IMR-90 (cell line): Measurements from ENCODE around the gene USP54. TPM values are rescaled to one million over a fixed set of nuclear protein-coding genes. Genes with fewer than 3 reads are reported as not detected.

Experiments
- ATAC-seq: fragments of 200-7000 bp; cut with Tn5 transposase; 2 replicates; pipeline ENCODE4 v1.9.1; 2020; ENCODE audit warnings: low read depth, mild to moderate bottlenecking, moderate library complexity
- BruUV-seq: library from RNA; stranded (reverse); fragments of 400-500 nt; replicated peaks from 2 replicates; lab custom pipeline; 2021; lab: Mats Ljungman, UMichigan
- CTCF ChIA-PET: fragments of 300-600 bp; formaldehyde crosslinking; extraction: SDS; loops from one replicate; lab custom pipeline; 2021; ENCODE audit warnings: antibody characterized with exemption; lab: Yijun Ruan, JAX
- POLR2A ChIA-PET: fragments of 300-600 bp; sonication (Branson Sonifier 250); formaldehyde crosslinking; loops from one replicate; lab custom pipeline; 2022; ENCODE audit warnings: antibody characterized with exemption; ENCODE audit not compliant: unreplicated experiment; lab: Charles Lee
- DNase-seq: peaks from one replicate; pipeline ENCODE4 v3.0.0; 2013
- H2AFZ ChIP-seq: replicated peaks from 2 replicates; pipeline ENCODE3; 2013; ENCODE audit warnings: low read length, mild to moderate bottlenecking; ENCODE audit not compliant: poor library complexity
- H2AK5ac ChIP-seq: 2 replicates; pipeline ENCODE4 v1.6.1; 2013; ENCODE audit warnings: low read depth, low read length, inconsistent platforms
- H2AK9ac ChIP-seq: replicated peaks from 2 replicates; pipeline ENCODE3; 2013; ENCODE audit warnings: mild to moderate bottlenecking, low read depth, low read length, moderate library complexity; ENCODE audit not compliant: poor library complexity
- H2BK120ac ChIP-seq: 2 replicates; pipeline ENCODE4 v1.6.1; 2013; ENCODE audit warnings: low read depth, low read length, inconsistent platforms
- H2BK15ac ChIP-seq: 3 replicates; pipeline ENCODE4 v1.6.1; 2013; ENCODE audit warnings: low read depth, low read length, inconsistent platforms
- H2BK20ac ChIP-seq: 2 replicates; pipeline ENCODE4 v1.6.1; 2013; ENCODE audit warnings: low read depth, mild to moderate bottlenecking, inconsistent platforms, low read length, moderate library complexity
- H2BK5ac ChIP-seq: 2 replicates; pipeline ENCODE4 v1.6.1; 2013; ENCODE audit warnings: mild to moderate bottlenecking, low read depth, low read length, inconsistent platforms; ENCODE audit not compliant: poor library complexity, severe bottlenecking
- H3K14ac ChIP-seq: replicated peaks from 2 replicates; pipeline ENCODE4 v1.6.1; 2013; ENCODE audit warnings: low read depth, low read length, inconsistent platforms
- H3K18ac ChIP-seq: 2 replicates; pipeline ENCODE4 v1.6.1; 2013; ENCODE audit warnings: low read depth, low read length, control low read depth
- H3K23ac ChIP-seq: 2 replicates; pipeline ENCODE4 v1.6.1; 2013; ENCODE audit warnings: low read depth, low read length, inconsistent platforms
- H3K27ac ChIP-seq: 2 replicates; pipeline ENCODE4 v1.5.1; 2013; ENCODE audit warnings: mild to moderate bottlenecking, control low read depth, low read length; ENCODE audit not compliant: insufficient read depth
- H3K27me3 ChIP-seq: 2 replicates; pipeline ENCODE4 v1.6.1; 2013; ENCODE audit warnings: low read length; ENCODE audit not compliant: control insufficient read depth, insufficient read depth
- H3K36me3 ChIP-seq: 2 replicates; pipeline ENCODE4 v1.6.1; 2013; ENCODE audit warnings: low read length, mixed read lengths; ENCODE audit not compliant: control insufficient read depth, insufficient read depth
- H3K4ac ChIP-seq: 2 replicates; pipeline ENCODE4 v1.6.1; 2013; ENCODE audit warnings: low read depth, low read length, inconsistent platforms
- H3K4me1 ChIP-seq: 2 replicates; pipeline ENCODE4 v1.6.1; 2013; ENCODE audit warnings: low read length, mixed read lengths; ENCODE audit not compliant: control insufficient read depth, insufficient read depth
- H3K4me2 ChIP-seq: 2 replicates; pipeline ENCODE4 v1.6.1; 2013; ENCODE audit warnings: low read depth, mild to moderate bottlenecking, control low read depth, low read length, moderate library complexity
- H3K4me3 ChIP-seq: 2 replicates; pipeline ENCODE4 v1.5.1; 2013; ENCODE audit warnings: low read depth, mild to moderate bottlenecking, control low read depth, low read length, moderate library complexity; ENCODE audit not compliant: insufficient read depth
- H3K56ac ChIP-seq: 2 replicates; pipeline ENCODE4 v1.6.1; 2013; ENCODE audit warnings: low read length, inconsistent platforms; ENCODE audit not compliant: insufficient read depth; ENCODE audit errors: extremely low read depth
- H3K79me1 ChIP-seq, 2 experiments: 2 replicates each; pipeline ENCODE4 v1.6.1; 2013; ENCODE audit warnings: low read length in 2 of 2, inconsistent platforms in 1 of 2, low read depth in 1 of 2
- H3K9ac ChIP-seq: 2 replicates; pipeline ENCODE4 v1.6.1; 2013; ENCODE audit warnings: low read depth, low read length, control low read depth
- H3K9me1 ChIP-seq: 2 replicates; pipeline ENCODE4 v1.6.1; 2013; ENCODE audit warnings: low read length, inconsistent platforms; ENCODE audit not compliant: insufficient read depth
- H3K9me3 ChIP-seq: 2 replicates; pipeline ENCODE4 v1.6.1; 2013; ENCODE audit warnings: low read length; ENCODE audit not compliant: control insufficient read depth, insufficient read depth
- H4K20me1 ChIP-seq: 2 replicates; pipeline ENCODE4 v1.6.1; 2013; ENCODE audit warnings: low read length, inconsistent platforms; ENCODE audit not compliant: insufficient read depth
- H4K5ac ChIP-seq: 2 replicates; pipeline ENCODE4 v1.6.1; 2013; ENCODE audit warnings: mild to moderate bottlenecking, low read depth, low read length, control low read depth
- H4K8ac ChIP-seq, 2 experiments: 2 replicates each; pipeline ENCODE4 v1.6.1; 2013; ENCODE audit warnings: low read depth in 2 of 2, low read length in 2 of 2, control low read depth in 1 of 2, inconsistent platforms in 1 of 2
- H4K91ac ChIP-seq: 2 replicates; pipeline ENCODE4 v1.6.1; 2013; ENCODE audit warnings: low read depth, low read length, inconsistent platforms; ENCODE audit not compliant: insufficient read depth
- BHLHE40 ChIP-seq: fragments of 150-350 bp; IDR thresholded peaks from 2 replicates; pipeline ENCODE4 v1.6.1; 2016; ENCODE audit warnings: mild to moderate bottlenecking, low read depth, low read length
- CEBPB ChIP-seq: IDR thresholded peaks from 2 replicates; pipeline ENCODE4 v1.6.1; 2012; ENCODE audit warnings: low read depth, low read length, improper control_type of control experiment
- CHD1 ChIP-seq: IDR thresholded peaks from 2 replicates; pipeline ENCODE4 v1.6.1; 2012; ENCODE audit warnings: low read depth, low read length, improper control_type of control experiment
- CTCF ChIP-seq: conservative IDR thresholded peaks from 2 replicates; pipeline ENCODE4 v1.5.1; 2012; ENCODE audit warnings: mild to moderate bottlenecking, low read depth, low read length, improper control_type of control experiment
- ELK1 ChIP-seq: fragments of 150-350 bp; IDR thresholded peaks from 2 replicates; pipeline ENCODE4 v1.6.1; 2016; ENCODE audit warnings: low read depth, mild to moderate bottlenecking, low read length, moderate library complexity, borderline replicate concordance
- FOS ChIP-seq: fragments of 150-350 bp; IDR thresholded peaks from 2 replicates; pipeline ENCODE4 v1.6.1; 2016; ENCODE audit warnings: low read depth, low read length
- MAFK ChIP-seq: IDR thresholded peaks from 2 replicates; pipeline ENCODE4 v1.6.1; 2012; ENCODE audit warnings: low read depth, low read length, improper control_type of control experiment
- MAZ ChIP-seq: IDR thresholded peaks from 2 replicates; pipeline ENCODE4 v1.6.1; 2012; ENCODE audit warnings: low read depth, mild to moderate bottlenecking, low read length, improper control_type of control experiment, moderate library complexity, borderline replicate concordance
- MXI1 ChIP-seq: IDR thresholded peaks from 2 replicates; pipeline ENCODE4 v1.6.1; 2012; ENCODE audit warnings: low read depth, mild to moderate bottlenecking, low read length, moderate library complexity, borderline replicate concordance
- NFE2L2 ChIP-seq: fragments of 150-350 bp; IDR thresholded peaks from 2 replicates; pipeline ENCODE4 v1.6.1; 2016; ENCODE audit warnings: low read depth, mild to moderate bottlenecking, low read length
- POLR2A ChIP-seq: IDR thresholded peaks from 2 replicates; pipeline ENCODE4 v1.6.1; 2012; ENCODE audit warnings: mild to moderate bottlenecking, low read depth, low read length
- RAD21 ChIP-seq: IDR thresholded peaks from 2 replicates; pipeline ENCODE4 v1.6.1; 2012; ENCODE audit warnings: low read length, improper control_type of control experiment
- RCOR1 ChIP-seq: IDR thresholded peaks from 2 replicates; pipeline ENCODE4 v1.6.1; 2012; ENCODE audit warnings: mild to moderate bottlenecking, low read length, improper control_type of control experiment; ENCODE audit not compliant: insufficient replicate concordance
- RFX5 ChIP-seq: IDR thresholded peaks from 2 replicates; pipeline ENCODE4 v1.8.0; 2012; ENCODE audit warnings: low read depth, mild to moderate bottlenecking, low read length, moderate library complexity
- SMC3 ChIP-seq: fragments of 150-350 bp; IDR thresholded peaks from 2 replicates; pipeline ENCODE4 v1.6.1; 2016; ENCODE audit warnings: low read depth, mild to moderate bottlenecking, antibody characterized with exemption, low read length, moderate library complexity
- USF2 ChIP-seq: fragments of 150-350 bp; IDR thresholded peaks from 2 replicates; pipeline ENCODE4 v1.6.1; 2017; ENCODE audit warnings: mild to moderate bottlenecking, antibody characterized with exemption, low read length, low read depth
- dilution Hi-C: fragments of 300-500 bp; cut with HindIII; formaldehyde crosslinking; loops from one replicate; pipeline ENCODE4 v1.14.3; 2018; ENCODE audit warnings: low sequenced_read_pairs; ENCODE audit not compliant: unreplicated experiment
- in situ Hi-C: fragments of 300-500 bp; cut with MboI; formaldehyde crosslinking; loops from 3 replicates; pipeline ENCODE4 v1.14.3; 2019; ENCODE audit warnings: low sequenced_read_pairs, inconsistent platforms, mixed read lengths
- intact Hi-C: fragments of 100-400 bp; cut with micrococcal nuclease; formaldehyde crosslinking; loops from 2 replicates; pipeline ENCODE4 v1.10.0; 2022
- polyA plus RNA-seq, 3 experiments: library from polyadenylated mRNA; depleted of rRNA; stranded (reverse); fragments of >200 nt; gene quantifications; 2 replicates each; pipeline ENCODE4 v1.2.3, GENCODE V29; 2012; ENCODE audit warnings: low replicate concordance in 1 of 3
- total RNA-seq: library from RNA; depleted of rRNA; stranded (reverse); fragments of >200 nt; gene quantifications from 2 replicates; pipeline ENCODE4 v1.2.3, GENCODE V29; 2012

Gene USP54
- total and polyA plus RNA-seq, 2 of the 4 experiments (the other 2 are of a cell fraction): 4.0 to 7.9 TPM

- H3K27me3 ChIP-seq: no peaks in the 10 kb centered on the region
- H3K4me3 ChIP-seq: no peak overlapping the region
- no peak overlapping the region for H3K56ac ChIP-seq
- H3K36me3 ChIP-seq: peaks cover 22% of the 10 kb centered on the region
- no peak overlapping the region for H2BK20ac ChIP-seq
- H2AK9ac ChIP-seq: no peak overlapping the region
- CTCF ChIA-PET: no interaction called here
- no peak overlapping the region for H3K4ac ChIP-seq
- H3K4me2 ChIP-seq: no peak overlapping the region
- H3K23ac ChIP-seq: no peak overlapping the region
- no peak overlapping the region for H2BK120ac ChIP-seq
- no peaks in the 10 kb centered on the region; a peak in 2 of 4 replicates for H3K79me1 ChIP-seq
- no peak overlapping the region for H3K27ac ChIP-seq
- H2AK5ac ChIP-seq: no peak overlapping the region
- no peaks in the 10 kb centered on the region for H3K9me3 ChIP-seq
- H4K5ac ChIP-seq: no peak overlapping the region
- H4K20me1 ChIP-seq: no peaks in the 10 kb centered on the region
- H3K4me1 ChIP-seq: no peaks in the 10 kb centered on the region
- no peak overlapping the region for H4K8ac ChIP-seq
- no peak overlapping the region for H2AFZ ChIP-seq
- H3K14ac ChIP-seq: no peak overlapping the region
- ATAC-seq (no peak), DNase-seq (no peak)
- in situ Hi-C loops: no loop called here
- intact Hi-C loops: no loop called here
- no TSS peak for BruUV-seq
- H2BK15ac ChIP-seq: no peak overlapping the region
- POLR2A ChIA-PET: no interaction called here
- TF ChIP-seq RAD21 (no peak), BHLHE40 (no peak), CEBPB (no peak), NFE2L2 (no peak), RCOR1 (no peak), POLR2A (no peak), RFX5 (no peak), ELK1 (no peak), CHD1 (no peak), MXI1 (no peak), MAZ (no peak), SMC3 (no peak), MAFK (no peak), USF2 (no peak), FOS (no peak), CTCF (no peak)
- H3K18ac ChIP-seq: no peak overlapping the region
- H4K91ac ChIP-seq: no peak overlapping the region
- H3K9me1 ChIP-seq: no peaks in the 10 kb centered on the region
- no peak overlapping the region for H2BK5ac ChIP-seq
- H3K9ac ChIP-seq: no peak overlapping the region
- dilution Hi-C loops: no loop called here
Observed at GRCh38 chr10:73469579-73469978, 121.6 kb downstream of the USP54 start.
